WTC11 (cell line): ENCODE results near the gene WSCD1. TPM values are rescaled to one million over a fixed set of nuclear protein-coding genes. Genes with fewer than 3 reads are reported as not detected.

Experiments used
- ATAC-seq: fragments of 200-7000 bp; cut with Tn5 transposase; 2 replicates; pipeline ENCODE4 v1.10.0; 2021; ENCODE audit warnings: mild to moderate bottlenecking, moderate library complexity
- CTCF ChIA-PET: fragments of 300-600 bp; sonication (Branson Sonifier 250); formaldehyde crosslinking; loops from one replicate; lab custom pipeline; 2021; ENCODE audit warnings: antibody characterized with exemption; lab: Charles Lee
- POLR2A ChIA-PET: fragments of 350-600 bp; sonication (Branson Sonifier 250); formaldehyde crosslinking; loops from one replicate; lab custom pipeline; 2021; ENCODE audit warnings: antibody characterized with exemption; lab: Charles Lee
- DNase-seq: peaks from one replicate; pipeline ENCODE4 v3.0.0; 2021; ENCODE audit warnings: low spot score
- H3K27ac Mint-ChIP-seq: 2 replicates; pipeline ENCODE4 v1.8.0; 2021; ENCODE audit warnings: mixed read lengths
- H3K27me3 Mint-ChIP-seq: 2 replicates; pipeline ENCODE4 v1.8.0; 2021; ENCODE audit warnings: low read depth, mild to moderate bottlenecking, moderate library complexity, mixed read lengths
- H3K36me3 Mint-ChIP-seq: 2 replicates; pipeline ENCODE4 v1.8.0; 2021; ENCODE audit warnings: mixed read lengths
- H3K4me1 Mint-ChIP-seq: 2 replicates; pipeline ENCODE4 v1.8.0; 2022; ENCODE audit warnings: mixed read lengths
- H3K4me3 Mint-ChIP-seq: 2 replicates; pipeline ENCODE4 v1.8.0; 2021; ENCODE audit warnings: mild to moderate bottlenecking, moderate library complexity, mixed read lengths
- H3K9me3 Mint-ChIP-seq: 2 replicates; pipeline ENCODE4 v1.8.0; 2021; ENCODE audit warnings: mixed read lengths
- ARID4B ChIP-seq: sonication (generic); formaldehyde crosslinking; IDR thresholded peaks from 2 replicates; pipeline ENCODE4 v1.8.0; 2023; ENCODE audit warnings: missing genetic modification reagents, mild to moderate bottlenecking, borderline replicate concordance
- ATF1 ChIP-seq: sonication (generic); formaldehyde crosslinking; IDR thresholded peaks from 2 replicates; pipeline ENCODE4 v1.8.1; 2023; ENCODE audit warnings: mild to moderate bottlenecking, moderate library complexity, missing genetic modification reagents
- ATF2 ChIP-seq: sonication (generic); formaldehyde crosslinking; IDR thresholded peaks from 2 replicates; pipeline ENCODE4 v1.8.1; 2022; ENCODE audit warnings: low read depth, missing genetic modification reagents, borderline replicate concordance
- CBFB ChIP-seq: sonication (generic); formaldehyde crosslinking; IDR thresholded peaks from 2 replicates; pipeline ENCODE4 v1.8.1; 2022; ENCODE audit warnings: mild to moderate bottlenecking, low read depth, missing genetic modification reagents
- CREB1 ChIP-seq: sonication (generic); formaldehyde crosslinking; IDR thresholded peaks from 2 replicates; pipeline ENCODE4 v1.8.0; 2023; ENCODE audit warnings: mild to moderate bottlenecking, missing genetic modification reagents
- E2F1 ChIP-seq: sonication (generic); formaldehyde crosslinking; IDR thresholded peaks from 2 replicates; pipeline ENCODE4 v1.8.0; 2022; ENCODE audit warnings: mild to moderate bottlenecking, missing genetic modification reagents
- ELF4 ChIP-seq: sonication (generic); formaldehyde crosslinking; IDR thresholded peaks from 2 replicates; pipeline ENCODE4 v1.8.1; 2022; ENCODE audit warnings: low read depth, mild to moderate bottlenecking, moderate library complexity, missing genetic modification reagents
- GABPB1 ChIP-seq: sonication (generic); formaldehyde crosslinking; IDR thresholded peaks from 2 replicates; pipeline ENCODE4 v1.8.1; 2023; ENCODE audit warnings: mild to moderate bottlenecking, missing genetic modification reagents
- IRF1 ChIP-seq: sonication (generic); formaldehyde crosslinking; IDR thresholded peaks from 2 replicates; pipeline ENCODE4 v1.8.0; 2023; ENCODE audit warnings: missing genetic modification reagents
- IRF2 ChIP-seq: sonication (generic); formaldehyde crosslinking; IDR thresholded peaks from 2 replicates; pipeline ENCODE4 v1.8.0; 2022; ENCODE audit warnings: low read depth, missing genetic modification reagents, borderline replicate concordance
- JAZF1 ChIP-seq: fragments of 250-450 bp; sonication (Bioruptor Pico); IDR thresholded peaks from 2 replicates; pipeline ENCODE4 v1.9.0; 2021; ENCODE audit warnings: moderate library complexity, mild to moderate bottlenecking, inconsistent platforms
- NFATC4 ChIP-seq: fragments of 250-450 bp; sonication (Bioruptor Pico); IDR thresholded peaks from 2 replicates; pipeline ENCODE4 v1.9.0; 2021; ENCODE audit warnings: mild to moderate bottlenecking
- NR2C2 ChIP-seq: sonication (generic); formaldehyde crosslinking; IDR thresholded peaks from 2 replicates; pipeline ENCODE4 v1.8.0; 2022; ENCODE audit warnings: mild to moderate bottlenecking, missing genetic modification reagents
- NR3C1 ChIP-seq: sonication (generic); formaldehyde crosslinking; conservative IDR thresholded peaks from 2 replicates; pipeline ENCODE4 v1.8.1; 2023; ENCODE audit warnings: low read depth, mild to moderate bottlenecking, missing genetic modification reagents
- RELA ChIP-seq: sonication (generic); formaldehyde crosslinking; IDR thresholded peaks from 2 replicates; pipeline ENCODE4 v1.8.1; 2022; ENCODE audit warnings: missing genetic modification reagents, mild to moderate bottlenecking, borderline replicate concordance
- SMAD4 ChIP-seq: sonication (generic); formaldehyde crosslinking; IDR thresholded peaks from 2 replicates; pipeline ENCODE4 v1.8.0; 2022; ENCODE audit warnings: mild to moderate bottlenecking, missing genetic modification reagents
- SP1 ChIP-seq: sonication (generic); formaldehyde crosslinking; conservative IDR thresholded peaks from 2 replicates; pipeline ENCODE4 v1.8.1; 2022; ENCODE audit warnings: missing genetic modification reagents
- TP53 ChIP-seq: sonication (generic); formaldehyde crosslinking; IDR thresholded peaks from 2 replicates; pipeline ENCODE4 v1.8.1; 2023; ENCODE audit warnings: mild to moderate bottlenecking, missing genetic modification reagents
- ZNF396 ChIP-seq: fragments of 250-450 bp; sonication (Bioruptor Pico); IDR thresholded peaks from 2 replicates; pipeline ENCODE4 v1.8.0; 2021; ENCODE audit warnings: mild to moderate bottlenecking, moderate library complexity, borderline replicate concordance
- ZNF532 ChIP-seq: fragments of 250-450 bp; sonication (Bioruptor Pico); IDR thresholded peaks from 2 replicates; pipeline ENCODE4 v1.9.0; 2021; ENCODE audit warnings: mild to moderate bottlenecking, borderline replicate concordance
- total RNA-seq: library from RNA; stranded (reverse); gene quantifications from 3 replicates; pipeline ENCODE4 v1.2.3, GENCODE V29; 2021

WSCD1 gene
- total RNA-seq, 1 experiment from 2014 or later = 57.5 TPM

GRCh38 chr17:6134721-6135120 is 64.5 kb downstream of the WSCD1 start (continued):
- TF ChIP-seq IRF2 (CRISPR knock-in tag) (no peak), ELF4 (CRISPR knock-in tag) (no peak), NR2C2 (CRISPR knock-in tag) (no peak), CBFB (CRISPR knock-in tag) (no peak), ZNF532 (CRISPR knock-in tag) (no peak), SP1 (CRISPR knock-in tag) (no peak)
- TF ChIP-seq, all 79 proteins: peak for 0

GRCh38 chr17:6135236-6135635 is 65.1 kb downstream of the WSCD1 start:
- no peaks in the 10 kb centered on the region for H3K36me3 Mint-ChIP-seq
- ATAC-seq = no peak
- H3K4me3 Mint-ChIP-seq = no peak overlapping the region
- CTCF ChIA-PET = no interaction called here
- H3K4me1 Mint-ChIP-seq = peaks cover 34% of the 10 kb centered on the region
- POLR2A ChIA-PET = no interaction called here
- H3K27me3 Mint-ChIP-seq = no peaks in the 10 kb centered on the region
- no peak overlapping the region for H3K27ac Mint-ChIP-seq
- no peak for DNase-seq
- no peaks in the 10 kb centered on the region for H3K9me3 Mint-ChIP-seq
- TF ChIP-seq NR3C1 = no peak
- TF ChIP-seq RELA (CRISPR knock-in tag) = no peak
- no peak for TF ChIP-seq ATF1 (CRISPR knock-in tag)
- TF ChIP-seq ZNF396 (CRISPR knock-in tag) = no peak
- no peak for TF ChIP-seq SMAD4 (CRISPR knock-in tag)
- no peak for TF ChIP-seq ARID4B (CRISPR knock-in tag)
- TF ChIP-seq ATF2 (CRISPR knock-in tag) = no peak
- no peak for TF ChIP-seq CREB1 (CRISPR knock-in tag)
- no peak for TF ChIP-seq JAZF1 (CRISPR knock-in tag)
- TF ChIP-seq NFATC4 (CRISPR knock-in tag) = no peak
- no peak for TF ChIP-seq IRF1 (CRISPR knock-in tag)
- TF ChIP-seq E2F1 (CRISPR knock-in tag) = no peak
- no peak for TF ChIP-seq GABPB1
- no peak for TF ChIP-seq CBFB (CRISPR knock-in tag)
- TF ChIP-seq TP53 (CRISPR knock-in tag) = no peak
- TF ChIP-seq ZNF532 (CRISPR knock-in tag) = no peak
